Measurements from ENCODE around the gene PSMD10.

GRCh38 chrX:108064613-108065012, 26.7 kb downstream of the PSMD10 start:
- TF ChIP-seq CTCF (IDR thresholded peaks at IDR 0.05; ENCODE audit: low read length), result no peak
- TF ChIP-seq EZH2 (IDR thresholded peaks at IDR 0.05; ENCODE audit: borderline replicate concordance, low read length), result no peak
